Activated CD8-positive, alpha-beta memory T cell treated with anti-CD3 and anti-CD28 coated beads for 36 hours (primary cell): ENCODE data around the gene LPAR2. TPM values are rescaled to one million over a fixed set of nuclear protein-coding genes. Genes with fewer than 3 reads are reported as not detected.

Experiments used
- CTCF ChIA-PET: fragments of 350-600 bp; sonication (Branson Sonifier 250); formaldehyde crosslinking; loops from one replicate; lab custom pipeline; 2021; ENCODE audit warnings: antibody characterized with exemption; lab: Charles Lee
- POLR2A ChIA-PET: fragments of 350-600 bp; sonication (Branson Sonifier 250); formaldehyde crosslinking; loops from one replicate; lab custom pipeline; 2021; ENCODE audit warnings: antibody characterized with exemption; lab: Charles Lee
- total RNA-seq, 2 experiments: library from RNA; stranded (reverse); gene quantifications; one replicate each; pipeline ENCODE4 v1.2.3, GENCODE V29; 2021

LPAR2 gene
- total RNA-seq, 2 experiments from 2014 or later = 24.9 to 25.5 TPM

- POLR2A ChIA-PET = no interaction called here
- CTCF ChIA-PET = interaction anchor here (0.6 to 2.2 kb wide), 3 partner anchors 13 to 125 kb away, joined by 3 to 10 read pairs (median 5); no protein-coding TSS in a partner anchor
These were observed 28.7 kb upstream of the LPAR2 start for GRCh38 chr19:19656451-19657396.

DNA sequence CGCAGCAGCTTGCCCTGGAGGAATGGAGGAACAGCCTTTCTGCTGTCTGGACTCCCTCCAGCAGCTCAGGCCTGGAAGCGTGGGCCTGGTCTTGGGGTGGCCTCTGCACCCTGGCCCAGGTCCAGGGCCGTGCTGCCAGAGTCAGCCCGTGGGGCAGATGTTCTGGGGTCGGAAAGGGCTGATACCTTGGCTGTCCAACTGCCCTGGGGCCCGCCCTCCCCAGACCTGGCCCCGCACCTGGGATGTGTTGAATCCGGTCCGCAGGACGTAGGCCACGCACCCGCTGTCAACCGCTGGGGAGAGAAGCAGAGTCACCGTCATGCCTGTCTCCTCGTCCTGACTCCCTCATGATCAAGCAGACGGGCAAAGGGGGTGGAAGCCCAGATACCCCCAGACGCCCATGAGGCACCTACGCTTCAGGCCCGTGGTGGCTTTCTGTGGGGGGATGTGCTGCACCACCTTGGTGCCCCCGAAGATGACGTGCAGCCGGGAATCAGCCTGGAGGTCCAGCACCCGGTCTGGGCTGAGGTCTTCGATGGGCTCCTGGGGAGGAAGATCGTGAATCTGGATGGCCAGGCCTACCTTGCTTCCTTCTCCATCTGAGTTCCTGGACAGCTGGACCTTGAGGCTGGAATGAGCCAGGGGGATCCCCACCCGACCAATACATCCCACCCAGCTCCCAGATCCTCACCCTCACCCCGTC, 27.8 kb upstream of the LPAR2 start:
- POLR2A ChIA-PET = no interaction called here
- CTCF ChIA-PET = interaction anchor here (1.4 kb wide), 1 partner anchor 12 kb away, joined by 6 read pairs; no protein-coding TSS in a partner anchor

- ChIA-PET CTCF (interaction anchor here (1.4 kb wide), 1 partner anchor 11 kb away, joined by 6 read pairs; no protein-coding TSS in a partner anchor), POLR2A (no interaction called here)
These were observed 27.1 kb upstream of the LPAR2 start for GRCh38 chr19:19655051-19655594.

DNA sequence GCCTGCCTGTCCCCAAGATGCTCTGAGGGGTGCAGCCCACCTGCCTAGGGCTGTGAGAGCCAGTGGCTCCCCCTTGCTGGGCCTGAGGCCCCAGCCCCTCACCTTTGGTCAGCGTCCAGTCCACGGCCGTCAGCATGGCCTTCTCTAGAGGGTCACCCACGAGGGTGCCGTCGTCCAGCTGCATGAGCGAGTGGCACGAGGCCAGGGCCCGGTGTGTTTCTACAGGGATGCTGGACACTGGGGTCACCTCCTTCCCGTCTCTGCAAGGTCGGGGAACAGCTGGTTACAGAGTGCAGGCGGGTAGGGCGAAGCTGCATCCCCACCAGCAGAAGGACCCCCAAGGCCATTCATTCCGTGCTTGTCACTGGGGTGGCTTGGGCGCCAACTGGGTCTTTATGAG, 26.4 kb upstream of the LPAR2 start:
- POLR2A ChIA-PET = no interaction called here
- CTCF ChIA-PET = interaction anchor here (1.4 kb wide), 1 partner anchor 10 kb away, joined by 6 read pairs; no protein-coding TSS in a partner anchor

DNA sequence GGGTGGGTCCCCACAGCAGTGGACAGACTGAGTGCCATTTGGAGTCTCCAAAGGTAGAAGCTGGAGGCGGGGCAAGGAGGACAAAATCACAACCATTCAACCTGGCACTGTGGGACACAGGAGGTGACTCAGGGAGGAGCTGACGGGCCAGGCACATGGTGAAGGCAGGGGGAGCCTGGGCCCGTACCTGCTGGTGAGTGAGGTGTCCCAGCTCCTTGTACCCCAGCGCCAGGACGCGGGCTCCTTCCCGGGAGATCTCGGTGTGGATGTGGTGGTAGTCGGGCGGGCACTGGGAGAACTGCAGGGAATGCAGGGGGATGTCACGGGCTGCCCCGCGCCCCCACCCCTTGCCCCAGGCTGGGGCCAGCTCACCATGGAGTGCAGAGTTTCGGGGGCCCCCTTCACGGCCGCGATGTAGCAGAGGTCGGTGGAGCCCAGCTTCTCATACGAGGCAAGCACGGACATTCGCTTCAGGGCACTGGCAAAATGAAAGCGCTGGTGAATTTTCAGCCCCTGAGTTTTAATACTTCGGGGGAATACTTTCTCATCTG, 25.7 kb upstream of the LPAR2 start:
- POLR2A ChIA-PET = interaction anchor here (0.7 kb wide), 1 partner anchor 56 kb away, joined by 5 read pairs; no protein-coding TSS in a partner anchor
- CTCF ChIA-PET = interaction anchor here (1.0 to 2.4 kb wide), 2 partner anchors 8 to 10 kb away, joined by 4 to 17 read pairs; partner anchors contain the start of gene GMIP

GRCh38 chr19:19652482-19653295, 24.7 kb upstream of the LPAR2 start:
- POLR2A ChIA-PET = no interaction called here
- CTCF ChIA-PET = interaction anchor here (0.6 to 3.2 kb wide), 6 partner anchors 9 to 734 kb away, joined by 4 to 17 read pairs (median 4); partner anchors contain the start of genes COPE and GMIP

GRCh38 chr19:19651076-19651475, 23.1 kb upstream of the LPAR2 start:
- ChIA-PET POLR2A (interaction anchor here (0.6 kb wide), 2 partner anchors 83 to 272 kb away, joined by 3 read pairs; no protein-coding TSS in a partner anchor), CTCF (interaction anchor here (1.7 to 3.4 kb wide), 3 partner anchors 11 to 119 kb away, joined by 4 to 12 read pairs (median 11); no protein-coding TSS in a partner anchor)

GRCh38 chr19:19650331-19650730, 22.3 kb upstream of the LPAR2 start:
- ChIA-PET POLR2A (no interaction called here), CTCF (interaction anchor here (3.2 to 3.4 kb wide), 2 partner anchors 11 to 119 kb away, joined by 11 to 12 read pairs; no protein-coding TSS in a partner anchor)

DNA sequence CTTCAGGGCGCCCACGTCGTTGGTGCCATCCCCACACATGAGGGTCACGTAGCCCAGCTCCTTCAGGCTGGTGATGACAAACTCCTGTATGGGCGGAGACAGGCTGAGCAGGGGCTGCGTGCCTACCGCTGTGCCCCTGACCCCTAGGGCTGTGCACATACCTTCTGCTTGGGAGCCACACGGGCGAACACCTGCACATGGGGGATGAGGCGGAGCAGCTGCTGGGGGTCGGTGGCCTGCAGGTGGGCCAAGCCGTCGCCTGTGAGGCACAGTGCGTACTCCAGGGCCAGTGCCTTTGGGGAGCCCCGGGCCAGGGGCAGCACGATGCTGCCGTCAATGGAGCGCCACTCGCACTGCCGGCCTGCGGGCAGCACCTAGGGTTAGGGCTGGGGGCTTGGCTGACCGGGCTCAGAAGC, 21.6 kb upstream of the LPAR2 start:
- ChIA-PET POLR2A (no interaction called here), CTCF (interaction anchor here (1.2 to 3.4 kb wide), 3 partner anchors 12 to 118 kb away, joined by 3 to 12 read pairs (median 11); no protein-coding TSS in a partner anchor)

- CTCF ChIA-PET = interaction anchor here (0.6 to 3.4 kb wide), 4 partner anchors 13 to 812 kb away, joined by 3 to 12 read pairs (median 7); no protein-coding TSS in a partner anchor
- POLR2A ChIA-PET = no interaction called here
These were observed 21.1 kb upstream of the LPAR2 start for GRCh38 chr19:19649155-19649554.

- ChIA-PET CTCF (no interaction called here), POLR2A (no interaction called here)
These were observed 19.2 kb upstream of the LPAR2 start for GRCh38 chr19:19647037-19647835.

GRCh38 chr19:19645233-19645870, 17.3 kb upstream of the LPAR2 start:
- ChIA-PET POLR2A (interaction anchor here (1.0 kb wide), 1 partner anchor 16 kb away, joined by 4 read pairs; no protein-coding TSS in a partner anchor), CTCF (interaction anchor here (1.9 to 3.5 kb wide), 2 partner anchors 16 to 113 kb away, joined by 17 to 32 read pairs; no protein-coding TSS in a partner anchor)

- POLR2A ChIA-PET = no interaction called here
- CTCF ChIA-PET = interaction anchor here (0.7 to 3.5 kb wide), 22 partner anchors 9 to 314 kb away, joined by 3 to 32 read pairs (median 5); partner anchors contain the start of genes YJEFN3 and ZNF101
These were observed 16.0 kb upstream of the LPAR2 start for GRCh38 chr19:19644054-19644388.

DNA sequence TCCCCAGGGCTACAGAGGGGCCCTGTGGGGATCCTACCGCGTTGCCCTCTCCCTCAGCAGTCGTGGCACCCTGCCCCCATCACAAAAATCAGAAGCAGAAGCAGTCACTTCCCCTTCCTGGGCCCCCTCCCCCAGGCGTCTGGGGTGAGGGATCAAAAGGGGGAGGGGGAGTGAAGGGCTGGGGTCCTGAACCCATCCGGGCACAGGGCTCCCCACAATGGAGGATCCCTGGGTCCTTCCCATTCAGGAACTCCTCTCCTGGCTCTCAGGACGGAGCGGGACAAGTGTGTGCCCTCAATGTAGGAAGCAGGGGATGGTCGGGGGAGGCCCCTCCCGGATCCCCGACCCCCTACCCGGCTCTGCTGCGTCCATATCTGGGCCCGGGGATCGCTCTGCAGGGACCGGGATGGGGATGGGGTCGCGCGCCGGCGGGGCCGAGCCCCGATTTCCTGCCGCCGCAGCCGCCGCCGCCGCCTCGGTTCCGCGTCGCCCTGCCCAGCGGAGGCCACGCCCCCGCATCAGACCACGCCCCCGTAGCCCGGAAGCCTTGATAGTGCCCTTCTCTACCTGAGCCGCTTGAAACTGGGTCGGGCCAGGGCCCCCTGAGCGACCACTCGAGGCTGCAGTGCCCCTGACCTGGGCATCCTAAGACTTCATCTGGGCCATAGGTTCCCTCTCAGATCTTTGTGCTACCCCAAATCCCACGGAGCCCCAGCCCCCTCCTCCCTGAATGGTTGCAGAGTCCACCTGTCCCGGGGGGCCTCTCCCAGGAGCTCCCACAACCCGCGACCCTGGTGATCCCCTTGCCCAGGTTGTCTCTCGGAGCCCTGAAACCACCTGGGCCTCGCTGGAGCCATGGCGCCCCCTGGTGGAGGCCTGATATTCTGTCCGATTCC, 15.4 kb upstream of the LPAR2 start, which contains the start of gene GMIP:
GMIP (minus strand) TSS at position 500 of the 896 bp plus-strand sequence; CDS start at position 372, 128 bp downstream.
- CTCF ChIA-PET = interaction anchor here (0.5 to 3.5 kb wide), 24 partner anchors 9 to 315 kb away, joined by 3 to 32 read pairs (median 5); partner anchors contain the start of genes YJEFN3 and ZNF101
- POLR2A ChIA-PET = no interaction called here
